Endothelial cell of umbilical vein (primary cell): ENCODE measurements around the gene ECPAS. TPM values are rescaled to one million over a fixed set of nuclear protein-coding genes. Genes with fewer than 3 reads are reported as not detected.

ENCODE experiments used
- polyA plus RNA-seq, 4 experiments: library from polyadenylated mRNA; depleted of rRNA in 3 of 4; stranded (reverse) in 3 of 4; unstranded in 1 of 4; fragments of >200 nt; gene quantifications; 2 replicates each; pipeline versions ENCODE4 v1.2.1 to v1.2.3, GENCODE V29; 2011 to 2012; ENCODE audit warnings: missing spikeins in 1 of 4
- small RNA-seq: library from RNA; depleted of rRNA; stranded (forward); fragments of <200 nt; gene quantifications from one replicate; pipeline ENCODE3, GENCODE V24; 2012; ENCODE audit warnings: low replicate concordance, low read depth; ENCODE audit not compliant: insufficient read depth, insufficient read length
- total RNA-seq: library from RNA; stranded (reverse); gene quantifications from 2 replicates; pipeline ENCODE4 v1.2.3, GENCODE V29; 2021

Gene ECPAS
- total and polyA plus RNA-seq, 2 donors (not counting 3 experiments of a cell fraction or from before 2014, with no cell fraction given) = 17.9 to 89.3 TPM

Small RNAs within 50 kb of the gene (small RNA-seq; reads per million reads assigned to genes)
- gene RNA5SP294 = not detected

Other genes with a start within 250 kb of the ECPAS start
- gene OR2K2, start 154.2 kb downstream of the ECPAS start, total RNA-seq = not detected in 2 replicates
- not detected in 2 replicates for gene OR2K2, start 154.2 kb downstream of the ECPAS start, polyA plus RNA-seq
- 1.8 and 2.0 TPM in 2 replicates for gene ZNF483, start 40.8 kb upstream of the ECPAS start, total RNA-seq
- 0.14 and 0.23 TPM in 2 replicates for gene ZNF483, start 40.8 kb upstream of the ECPAS start, polyA plus RNA-seq
- 79.1 and 101 TPM in 2 replicates for gene PTGR1, start 115.3 kb upstream of the ECPAS start, total RNA-seq
- 46.0 and 70.3 TPM in 2 replicates for gene PTGR1, start 115.3 kb upstream of the ECPAS start, polyA plus RNA-seq
- gene DNAJC25, start 147.0 kb upstream of the ECPAS start, total RNA-seq = 5.2 and 5.5 TPM in 2 replicates
- gene DNAJC25, start 147.0 kb upstream of the ECPAS start, polyA plus RNA-seq = 1.7 and 2.1 TPM in 2 replicates
- gene GNG10, start 177.2 kb upstream of the ECPAS start, total RNA-seq = 32.9 and 33.0 TPM in 2 replicates
- gene GNG10, start 177.2 kb upstream of the ECPAS start, polyA plus RNA-seq = 22.3 and 31.9 TPM in 2 replicates